Hematopoietic multipotent progenitor cell treated with erythropoietin and hydrocortisone succinate and interleukin-3 and kit ligand, for 17 days (in vitro differentiated cells): ENCODE measurements around the gene PRAMEF7.
"Not testable (repeated sequence)": the region's sequence is repeated elsewhere in the genome, so short reads cannot be mapped to it uniquely, and the experiment has no call there.

Experiments
- DNase-seq: peaks from one replicate; pipeline ENCODE4 v3.0.0-alpha.2; 2015; ENCODE audit warnings: low spot score

The PRAMEF7 gene

GRCh38 chr1:12916310-12916709, at the start of gene PRAMEF7:
PRAMEF7 (plus strand) TSS chr1:12916610; CDS start chr1:12917693, 1,083 bp downstream.
- not testable (repeated sequence) for DNase-seq

GRCh38 chr1:12878453-12878852, 38.0 kb upstream of the PRAMEF7 start:
- DNase-seq, result not testable (repeated sequence)

DNA sequence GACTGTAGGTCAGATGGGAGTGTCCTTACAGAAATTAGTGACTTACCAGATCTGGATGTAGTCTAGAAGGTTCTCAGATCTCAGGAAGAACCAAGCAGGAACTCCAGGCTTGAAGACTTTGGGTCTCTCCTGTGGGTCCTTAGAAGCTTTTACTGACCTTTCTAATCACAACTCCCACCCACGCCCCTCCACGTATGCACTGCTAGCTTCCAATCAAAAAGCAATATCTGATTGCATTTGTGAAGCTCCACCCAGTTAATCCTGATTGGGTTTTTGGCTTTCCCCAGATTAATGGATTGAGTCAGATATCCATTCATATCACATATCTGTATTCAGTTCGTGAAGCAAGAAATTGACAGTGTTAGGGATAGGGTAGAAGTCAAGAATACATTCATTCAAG, 30.3 kb upstream of the PRAMEF7 start, which contains the start of gene PRAMEF4:
Gene PRAMEF4 (minus strand): TSS at position 101 of the 400 bp plus-strand sequence. CDS start 2,807 bp downstream, outside the sequence.
- not testable (repeated sequence) for DNase-seq

DNA sequence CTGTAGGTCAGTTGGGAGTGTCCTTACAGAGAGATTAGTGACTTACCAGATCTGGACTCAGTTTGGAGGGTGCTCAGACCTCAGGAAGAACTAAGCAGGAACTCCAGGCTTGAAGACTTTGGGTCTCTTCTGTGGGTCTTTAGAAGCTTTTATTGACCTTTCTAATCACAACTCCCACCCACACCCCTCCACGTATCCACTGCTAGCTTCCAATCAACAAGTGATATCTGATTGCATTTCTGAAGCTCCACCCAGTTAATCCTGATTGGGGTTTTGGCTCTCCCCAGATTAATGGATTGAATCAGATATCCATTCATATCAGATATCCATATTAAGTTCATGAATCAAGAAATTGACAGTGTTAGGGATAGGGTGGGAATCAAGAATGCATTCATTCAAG, 18.2 kb upstream of the PRAMEF7 start, which contains the start of gene PRAMEF10:
Gene PRAMEF10 (minus strand): TSS at position 101 of the 400 bp plus-strand sequence. CDS start 2,423 bp downstream, outside the sequence.
- not testable (repeated sequence) for DNase-seq

DNA sequence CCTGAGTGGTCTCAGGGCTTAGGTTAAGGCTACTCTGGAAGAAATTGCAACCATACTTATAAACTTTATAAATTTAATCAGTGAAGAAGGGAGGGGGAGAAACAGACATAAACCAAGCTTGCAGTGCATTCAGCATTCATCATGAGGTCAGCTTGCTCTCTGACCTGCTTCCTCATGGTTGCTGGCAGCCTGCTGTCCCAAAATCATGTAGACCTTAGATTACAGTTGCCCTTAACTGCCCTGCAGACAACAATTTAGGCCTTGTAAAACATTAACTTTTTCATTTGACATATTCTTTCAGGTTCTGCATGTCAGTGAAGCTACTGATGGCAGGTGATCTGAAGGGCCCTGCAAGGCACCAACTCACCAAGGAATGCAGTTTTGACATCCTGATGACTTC, 17.2 kb upstream of the PRAMEF7 start:
- DNase-seq, result not testable (repeated sequence)

DNA sequence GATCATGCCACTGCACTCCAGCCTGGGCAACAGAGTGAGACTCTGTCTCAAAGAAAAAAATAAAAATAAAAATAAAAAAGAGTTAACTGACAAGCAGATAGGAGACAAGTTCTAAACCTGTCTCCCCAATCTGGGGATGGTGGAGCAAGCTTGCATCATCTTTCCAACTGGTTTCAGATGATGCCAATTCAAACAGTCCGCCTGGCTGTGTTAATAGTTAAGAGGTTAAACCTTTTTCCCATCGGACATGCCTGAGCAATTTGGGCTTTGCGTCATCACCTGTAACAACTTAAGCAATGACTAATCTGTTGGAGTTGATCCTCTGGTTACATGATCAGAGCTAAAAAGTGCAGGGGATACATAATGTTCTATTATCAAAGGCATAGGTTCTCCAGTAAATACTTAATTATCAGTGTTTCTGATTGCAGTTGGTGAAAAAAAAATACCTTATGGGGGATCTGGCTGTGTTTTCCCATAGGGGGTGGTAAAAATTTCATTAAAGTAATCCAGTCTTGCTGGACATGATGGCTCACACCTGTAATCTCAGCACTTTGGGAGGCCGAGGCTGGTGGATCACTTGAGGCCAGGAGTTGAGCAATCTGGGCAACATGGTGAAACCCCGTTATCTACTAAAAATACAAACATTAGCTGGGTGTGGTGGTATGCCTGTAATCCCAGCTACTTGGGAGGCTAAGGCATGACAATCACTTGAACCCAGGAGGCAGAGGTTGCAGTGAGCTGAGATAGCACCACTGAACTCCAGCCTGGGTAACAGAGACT, 12.4 kb upstream of the PRAMEF7 start:
- not testable (repeated sequence) for DNase-seq

DNA sequence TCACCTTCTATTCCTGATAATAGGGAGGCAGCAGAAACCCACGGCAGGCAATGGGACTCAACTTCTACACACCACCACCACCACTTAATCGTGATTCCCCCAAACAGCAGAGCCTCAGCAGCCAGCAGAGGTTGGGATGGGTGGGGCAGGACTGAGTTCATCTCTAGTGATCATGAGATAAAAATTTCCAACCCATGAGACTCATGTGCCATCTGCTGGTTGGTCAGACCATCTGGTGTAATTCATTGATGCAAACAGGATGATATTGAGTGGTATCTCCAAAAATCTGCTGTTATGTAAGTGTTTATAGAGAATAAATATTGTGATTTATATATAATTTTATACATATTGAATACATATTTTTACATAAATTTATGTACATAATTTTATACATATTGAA, 5.3 kb downstream of the PRAMEF7 start:
- DNase-seq, result not testable (repeated sequence)

GRCh38 chr1:12924368-12924767, 8.0 kb downstream of the PRAMEF7 start:
- not testable (repeated sequence) for DNase-seq

DNA sequence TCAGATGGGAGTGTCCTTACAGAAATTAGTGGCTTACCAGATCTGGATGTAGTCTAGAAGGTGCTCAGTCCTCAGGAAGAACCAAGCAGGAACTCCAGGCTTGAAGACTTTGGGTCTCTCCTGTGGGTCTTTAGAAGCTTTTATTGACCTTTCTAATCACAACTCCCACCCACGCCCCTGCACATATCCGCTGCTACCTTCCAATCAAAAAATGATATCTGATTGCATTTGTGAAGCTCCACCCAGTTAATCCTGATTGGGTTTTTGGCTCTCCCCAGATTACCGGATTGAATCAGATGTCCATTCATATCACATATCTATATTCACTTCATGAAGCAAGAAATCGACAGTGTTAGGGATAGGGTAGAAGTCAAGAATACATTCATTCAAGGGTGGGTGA, 31.1 kb downstream of the PRAMEF7 start, which contains the start of gene PRAMEF6:
Gene PRAMEF6 (minus strand): TSS at position 101 of the 400 bp plus-strand sequence. CDS start 5,062 bp downstream, outside the sequence.
- not testable (repeated sequence) for DNase-seq
